Measurements from ENCODE around the gene OPTC.

The OPTC gene

GRCh38 chr1:203470240-203470639 lies 23.7 kb upstream of the OPTC start:
- in situ Hi-C loops (cut with MboI; ENCODE audit: low pct_unique_long_range_greater_than_20kb, low sequenced_read_pairs, unreplicated experiment), result no loop called here
- TF ChIP-seq CTCF (IDR thresholded peaks at IDR 0.05; ENCODE audit: extremely low read depth, insufficient read depth, missing control alignments), result no peak
- no peak for DNase-seq (ENCODE audit: low spot score)

GRCh38 chr1:203471841-203472240 lies 22.1 kb upstream of the OPTC start:
- no peak for DNase-seq (ENCODE audit: low spot score)
- in situ Hi-C loops (cut with MboI; ENCODE audit: low pct_unique_long_range_greater_than_20kb, low sequenced_read_pairs, unreplicated experiment), result no loop called here
- no peak for TF ChIP-seq CTCF (IDR thresholded peaks at IDR 0.05; ENCODE audit: extremely low read depth, insufficient read depth, missing control alignments)

- DNase-seq (ENCODE audit: low spot score), result no peak
- TF ChIP-seq CTCF (IDR thresholded peaks at IDR 0.05; ENCODE audit: extremely low read depth, insufficient read depth, missing control alignments), result no peak
- in situ Hi-C loops (cut with MboI; ENCODE audit: low pct_unique_long_range_greater_than_20kb, low sequenced_read_pairs, unreplicated experiment), result no loop called here
Measured at GRCh38 chr1:203473281-203473680, 20.7 kb upstream of the OPTC start.

- in situ Hi-C loops (cut with MboI; ENCODE audit: low pct_unique_long_range_greater_than_20kb, low sequenced_read_pairs, unreplicated experiment), result no loop called here
- no peak for TF ChIP-seq CTCF (IDR thresholded peaks at IDR 0.05; ENCODE audit: extremely low read depth, insufficient read depth, missing control alignments)
- no peak for DNase-seq (ENCODE audit: low spot score)
Measured at GRCh38 chr1:203473781-203474305, 20.1 kb upstream of the OPTC start.

- TF ChIP-seq CTCF (IDR thresholded peaks at IDR 0.05; ENCODE audit: extremely low read depth, insufficient read depth, missing control alignments), result no peak
- no peak for DNase-seq (ENCODE audit: low spot score)
- in situ Hi-C loops (cut with MboI; ENCODE audit: low pct_unique_long_range_greater_than_20kb, low sequenced_read_pairs, unreplicated experiment), result no loop called here
Measured at GRCh38 chr1:203475012-203475981, 18.7 kb upstream of the OPTC start, which contains the start of gene PRELP. Gene PRELP, plus strand, starts transcription at chr1:203475806. Its CDS starts 7,379 bp downstream, at chr1:203483185.

- TF ChIP-seq CTCF (IDR thresholded peaks at IDR 0.05; ENCODE audit: extremely low read depth, insufficient read depth, missing control alignments), result no peak
- no peak for DNase-seq (ENCODE audit: low spot score)
- in situ Hi-C loops (cut with MboI; ENCODE audit: low pct_unique_long_range_greater_than_20kb, low sequenced_read_pairs, unreplicated experiment), result no loop called here
Measured at GRCh38 chr1:203476216-203476814, 17.6 kb upstream of the OPTC start.

Data from GM13977 (cell line).